K562 (cell line): ENCODE measurements around the gene SORT1. TPM values are rescaled to one million over a fixed set of nuclear protein-coding genes. Genes with fewer than 3 reads are reported as not detected.

Source experiments
- ARID1B ChIP-seq: fragments of 450-650 bp; IDR thresholded peaks from 2 replicates; pipeline ENCODE4 v1.6.1; 2016; ENCODE audit warnings: antibody characterized with exemption, mild to moderate bottlenecking, inconsistent platforms
- BHLHE40 ChIP-seq: IDR thresholded peaks from 2 replicates; pipeline ENCODE4 v1.6.1; 2011; ENCODE audit warnings: low read length, improper control_type of control experiment
- CBX5 ChIP-seq: IDR thresholded peaks from 2 replicates; pipeline ENCODE4 v1.6.1; 2014; ENCODE audit warnings: low read depth, borderline replicate concordance
- CEBPB ChIP-seq: fragments of 450-650 bp; IDR thresholded peaks from 2 replicates; pipeline ENCODE4 v1.6.1; 2016; ENCODE audit warnings: missing genetic modification characterization, missing compliant biosample characterization
- CEBPG ChIP-seq, 3 experiments: fragments of 200-800 bp in 1 of 3; sonication (Bioruptor generic) in 1 of 3; sonication (generic) in 1 of 3; formaldehyde crosslinking in 1 of 3; IDR thresholded peaks in 2 of 3; conservative IDR thresholded peaks in 1 of 3; 2 replicates each; pipeline versions ENCODE4 v1.6.1 to v1.8.0; 2016 to 2022; ENCODE audit warnings: missing compliant biosample characterization in 2 of 3, missing genetic modification characterization in 2 of 3, mild to moderate bottlenecking in 1 of 3, missing genetic modification reagents in 1 of 3
- CHD1 ChIP-seq: fragments of 200-600 bp; sonication (generic); IDR thresholded peaks from one replicate; pipeline ENCODE4 v1.6.1; 2012; ENCODE audit warnings: mild to moderate bottlenecking, moderate library complexity, low read length, inconsistent platforms
- DNMT1 ChIP-seq: fragments of 450-650 bp; IDR thresholded peaks from 2 replicates; pipeline ENCODE4 v1.6.1; 2016; ENCODE audit warnings: antibody characterized with exemption, mild to moderate bottlenecking
- E2F5 ChIP-seq: sonication (generic); formaldehyde crosslinking; IDR thresholded peaks from 2 replicates; pipeline ENCODE4 v1.8.0; 2022; ENCODE audit warnings: mild to moderate bottlenecking, missing genetic modification reagents
- E2F8 ChIP-seq: fragments of 450-650 bp; IDR thresholded peaks from 2 replicates; pipeline ENCODE4 v1.7.1; 2018; ENCODE audit warnings: mild to moderate bottlenecking, low read depth; ENCODE audit not compliant: partially characterized antibody
- EWSR1 ChIP-seq: fragments of 450-650 bp; IDR thresholded peaks from 2 replicates; pipeline ENCODE4 v1.6.1; 2018; ENCODE audit warnings: borderline replicate concordance, mild to moderate bottlenecking, low read depth, moderate library complexity; ENCODE audit not compliant: partially characterized antibody
- IRF2 ChIP-seq: sonication (generic); formaldehyde crosslinking; IDR thresholded peaks from 2 replicates; pipeline ENCODE4 v1.8.1; 2022; ENCODE audit warnings: mild to moderate bottlenecking, missing genetic modification reagents
- KAT7 ChIP-seq: sonication (generic); formaldehyde crosslinking; IDR thresholded peaks from 2 replicates; pipeline ENCODE4 v1.8.0; 2022; ENCODE audit warnings: missing genetic modification reagents, mild to moderate bottlenecking, borderline replicate concordance
- MAFK ChIP-seq: IDR thresholded peaks from 2 replicates; pipeline ENCODE4 v1.6.1; 2011; ENCODE audit warnings: low read length, improper control_type of control experiment
- MAZ ChIP-seq, 2 experiments: fragments of 450-650 bp in 1 of 2; sonication (generic) in 1 of 2; formaldehyde crosslinking; IDR thresholded peaks in 1 of 2; conservative IDR thresholded peaks in 1 of 2; 2 replicates each; pipeline versions ENCODE4 v1.4.0 to v1.5.0; 2020; ENCODE audit warnings: mild to moderate bottlenecking in 1 of 2, missing genetic modification reagents in 1 of 2
- OTX1 ChIP-seq: fragments of 450-650 bp; formaldehyde crosslinking; IDR thresholded peaks from 2 replicates; pipeline ENCODE4 v1.4.0; 2022; ENCODE audit warnings: mild to moderate bottlenecking
- TEAD4 ChIP-seq, 2 experiments: sonication (generic) in 1 of 2; formaldehyde crosslinking in 1 of 2; IDR thresholded peaks; 2 replicates each; pipeline versions ENCODE4 v1.6.1 to v1.8.0; 2012 to 2022; ENCODE audit warnings: borderline replicate concordance in 1 of 2, inconsistent platforms in 1 of 2, low read length in 1 of 2, mild to moderate bottlenecking in 1 of 2, missing genetic modification reagents in 1 of 2
- XRCC4 ChIP-seq: IDR thresholded peaks from one replicate; pipeline ENCODE4 v1.6.1; 2011; ENCODE audit not compliant: insufficient read depth, insufficient read length; ENCODE audit errors: extremely low read depth
- ZBTB49 ChIP-seq: sonication (generic); formaldehyde crosslinking; IDR thresholded peaks from 2 replicates; pipeline ENCODE4 v1.8.0; 2022; ENCODE audit warnings: missing genetic modification reagents, mild to moderate bottlenecking, borderline replicate concordance
- ZC3H8 ChIP-seq: fragments of 450-650 bp; IDR thresholded peaks from 2 replicates; pipeline ENCODE4 v1.6.1; 2017
- ZNF212 ChIP-seq: fragments of 450-650 bp; formaldehyde crosslinking; IDR thresholded peaks from 2 replicates; pipeline ENCODE4 v1.4.0; 2020; ENCODE audit warnings: mild to moderate bottlenecking
- ZNF253 ChIP-seq: fragments of 250-450 bp; sonication (Bioruptor Pico); conservative IDR thresholded peaks from 2 replicates; pipeline ENCODE4 v1.6.1; 2021; ENCODE audit warnings: mild to moderate bottlenecking
- polyA plus RNA-seq, 8 experiments: library from polyadenylated mRNA; depleted of rRNA in 4 of 8; stranded (reverse) in 5 of 8; unstranded in 3 of 8; fragments of >200 nt; fragmentation: Nextera tagmentation in 2 of 8; fragmentation: Illumina TruSeq in 1 of 8; extraction: Ambion mirVana in 2 of 8; extraction: Trizol in 1 of 8; gene quantifications; 2 replicates each; pipeline versions ENCODE4 v1.2.1 to v1.2.3, GENCODE V29; 2011 to 2014; ENCODE audit warnings: inconsistent platforms in 1 of 8, missing spikeins in 1 of 8
- total RNA-seq, 7 experiments: library from RNA; depleted of rRNA in 6 of 7; stranded (reverse); fragments of >200 nt in 6 of 7; fragmentation: Illumina TruSeq in 2 of 7; extraction: Trizol in 2 of 7; gene quantifications; 2 replicates each; pipeline versions ENCODE4 v1.2.1 to v1.2.3, GENCODE V29; 2011 to 2021; ENCODE audit warnings: low replicate concordance in 1 of 7

Gene SORT1
- total and polyA plus RNA-seq, 9 of the 15 experiments (the other 6 are each of a cell fraction or from before 2014, with no cell fraction given): 27.4 to 112 (median 65.0) TPM

- no peak for TF ChIP-seq E2F8
- TF ChIP-seq XRCC4: no peak
- peak in 1 of 2 experiments; percentile 55; a peak in 1 of 4 replicates for TF ChIP-seq MAZ (CRISPR knock-in tag; conservative IDR thresholded peaks at IDR 0.05 in 1 of 2, IDR thresholded peaks at IDR 0.05 in 1 of 2)
- TF ChIP-seq ARID1B: peak; percentile 34
- TF ChIP-seq DNMT1: no peak
- no peak for TF ChIP-seq OTX1 (CRISPR knock-in tag)
- no peak for TF ChIP-seq EWSR1
- TF ChIP-seq ZNF253 (CRISPR knock-in tag): no peak
- TF ChIP-seq ZBTB49 (CRISPR knock-in tag): peak; percentile 41; the same call in 1 of the 2 replicates
- TF ChIP-seq E2F5: no peak
- TF ChIP-seq TEAD4 (IDR thresholded peaks at IDR 0.05; ENCODE audit: low read length): no peak
- no peak for TF ChIP-seq TEAD4 (CRISPR knock-in tag; IDR thresholded peaks at IDR 0.05; ENCODE audit: borderline replicate concordance)
- no peak for TF ChIP-seq CEBPB (tag)
- TF ChIP-seq BHLHE40: no peak
- TF ChIP-seq KAT7: no peak
- 0 out of 2 replicates have a peak, but pooled peaks have one; percentile 8 for TF ChIP-seq CBX5
- TF ChIP-seq MAFK: 0 out of 2 replicates have a peak, but pooled peaks have one; percentile 27
- no peak for TF ChIP-seq CEBPG (CRISPR knock-in tag; IDR thresholded peaks at IDR 0.05)
- no peak for TF ChIP-seq CEBPG (tag; conservative IDR thresholded peaks at IDR 0.05 in 1 of 2, IDR thresholded peaks at IDR 0.05 in 1 of 2)
- no peak for TF ChIP-seq CHD1
- TF ChIP-seq IRF2 (CRISPR knock-in tag): no peak
- no peak for TF ChIP-seq ZC3H8
- TF ChIP-seq ZNF212: no peak
These were observed 120.1 kb downstream of the SORT1 start (continued) for GRCh38 chr1:109277434-109278204.
